ENCODE data around the gene ATP5PB. TPM values are rescaled to one million over a fixed set of nuclear protein-coding genes. Genes with fewer than 3 reads are reported as not detected.

ATP5PB gene
- polyA plus RNA-seq, 1 donor (not counting 4 experiments of a cell fraction or from before 2014, with no cell fraction given): 539 TPM

GRCh38 chr1:111476214-111476613, 26.9 kb downstream of the ATP5PB start:
- no peak for FAIRE-seq
- TF ChIP-seq EZH2 (IDR thresholded peaks at IDR 0.05; ENCODE audit: low read length): no peak
- TF ChIP-seq, protein P1, sequence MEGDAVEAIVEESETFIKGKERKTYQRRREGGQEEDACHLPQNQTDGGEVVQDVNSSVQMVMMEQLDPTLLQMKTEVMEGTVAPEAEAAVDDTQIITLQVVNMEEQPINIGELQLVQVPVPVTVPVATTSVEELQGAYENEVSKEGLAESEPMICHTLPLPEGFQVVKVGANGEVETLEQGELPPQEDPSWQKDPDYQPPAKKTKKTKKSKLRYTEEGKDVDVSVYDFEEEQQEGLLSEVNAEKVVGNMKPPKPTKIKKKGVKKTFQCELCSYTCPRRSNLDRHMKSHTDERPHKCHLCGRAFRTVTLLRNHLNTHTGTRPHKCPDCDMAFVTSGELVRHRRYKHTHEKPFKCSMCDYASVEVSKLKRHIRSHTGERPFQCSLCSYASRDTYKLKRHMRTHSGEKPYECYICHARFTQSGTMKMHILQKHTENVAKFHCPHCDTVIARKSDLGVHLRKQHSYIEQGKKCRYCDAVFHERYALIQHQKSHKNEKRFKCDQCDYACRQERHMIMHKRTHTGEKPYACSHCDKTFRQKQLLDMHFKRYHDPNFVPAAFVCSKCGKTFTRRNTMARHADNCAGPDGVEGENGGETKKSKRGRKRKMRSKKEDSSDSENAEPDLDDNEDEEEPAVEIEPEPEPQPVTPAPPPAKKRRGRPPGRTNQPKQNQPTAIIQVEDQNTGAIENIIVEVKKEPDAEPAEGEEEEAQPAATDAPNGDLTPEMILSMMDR (optimal IDR thresholded peaks at IDR 0.05 in 1 of 3, IDR thresholded peaks at IDR 0.05 in 1 of 3, conservative IDR thresholded peaks at IDR 0.05 in 1 of 3; ENCODE audit: extremely low read depth in 1 of 3, insufficient read depth in 2 of 3, low read length in 3 of 3): no peak
- H3K4me2 ChIP-seq (ENCODE audit: control insufficient read depth, extremely low read depth, insufficient read depth, low read depth, low read length): no peak overlapping the region
- H3K27ac ChIP-seq (ENCODE audit: control insufficient read depth, insufficient read depth, low read length): no peak overlapping the region
- H3K27me3 ChIP-seq (ENCODE audit: control insufficient read depth, extremely low read depth, insufficient read depth, low read length): no peaks in the 10 kb centered on the region
- H3K36me3 ChIP-seq (ENCODE audit: control insufficient read depth in 2 of 2, extremely low read depth in 1 of 2, insufficient read depth in 2 of 2, low read length in 2 of 2): peaks cover 0 to 1% of the 10 kb centered on the region in 2 experiments
- H3K4me3 ChIP-seq (ENCODE audit: control insufficient read depth in 2 of 3, extremely low read depth in 1 of 3, insufficient read depth in 2 of 3, low read depth in 1 of 3, low read length in 3 of 3): no peak overlapping the region
- H3K4me1 ChIP-seq (ENCODE audit: control insufficient read depth, extremely low read depth, insufficient read depth, low read length): no peaks in the 10 kb centered on the region
- no peaks in the 10 kb centered on the region for H4K20me1 ChIP-seq (ENCODE audit: control insufficient read depth, extremely low read depth, insufficient read depth, low read length)
- no peaks in the 10 kb centered on the region for H3K9me1 ChIP-seq (ENCODE audit: control insufficient read depth, extremely low read depth, insufficient read depth, low read length)
- H3K9me3 ChIP-seq (ENCODE audit: control insufficient read depth, low read depth, low read length): no peaks in the 10 kb centered on the region
- no peak for DNase-seq (ENCODE audit: low read depth, low spot score)
- no peak overlapping the region for H2AFZ ChIP-seq (ENCODE audit: control insufficient read depth, low read length)
- H3K79me2 ChIP-seq (ENCODE audit: control insufficient read depth, insufficient read depth, low read length): no peaks in the 10 kb centered on the region
- H3K9ac ChIP-seq (ENCODE audit: control insufficient read depth, extremely low read depth, insufficient read depth, low read length): no peak overlapping the region
- dilution Hi-C loops (cut with MboI; ENCODE audit: extremely low pct_ligation_motif_present, low sequenced_read_pairs): no loop called here

- DNase-seq (ENCODE audit: low read depth, low spot score) (no peak), FAIRE-seq (no peak)
- Histone ChIP-seq H3K9ac (ENCODE audit: control insufficient read depth, extremely low read depth, insufficient read depth, low read length) (no peak overlapping the region), H3K79me2 (ENCODE audit: control insufficient read depth, insufficient read depth, low read length) (no peaks in the 10 kb centered on the region), H2AFZ (ENCODE audit: control insufficient read depth, low read length) (no peak overlapping the region), H3K4me1 (ENCODE audit: control insufficient read depth, extremely low read depth, insufficient read depth, low read length) (no peaks in the 10 kb centered on the region), H3K36me3 (ENCODE audit: control insufficient read depth in 2 of 2, extremely low read depth in 1 of 2, insufficient read depth in 2 of 2, low read length in 2 of 2) (peaks cover 0 to 1% of the 10 kb centered on the region in 2 experiments), H3K4me2 (ENCODE audit: control insufficient read depth, extremely low read depth, insufficient read depth, low read depth, low read length) (no peak overlapping the region), H3K27me3 (ENCODE audit: control insufficient read depth, extremely low read depth, insufficient read depth, low read length) (no peaks in the 10 kb centered on the region), H3K27ac (ENCODE audit: control insufficient read depth, insufficient read depth, low read length) (no peak overlapping the region), H3K9me3 (ENCODE audit: control insufficient read depth, low read depth, low read length) (no peaks in the 10 kb centered on the region), H4K20me1 (ENCODE audit: control insufficient read depth, extremely low read depth, insufficient read depth, low read length) (no peaks in the 10 kb centered on the region), H3K9me1 (ENCODE audit: control insufficient read depth, extremely low read depth, insufficient read depth, low read length) (no peaks in the 10 kb centered on the region), H3K4me3 (ENCODE audit: control insufficient read depth in 2 of 3, extremely low read depth in 1 of 3, insufficient read depth in 2 of 3, low read depth in 1 of 3, low read length in 3 of 3) (no peak overlapping the region)
- TF ChIP-seq EZH2 (IDR thresholded peaks at IDR 0.05; ENCODE audit: low read length): no peak
- TF ChIP-seq, protein P1 (optimal IDR thresholded peaks at IDR 0.05 in 1 of 3, IDR thresholded peaks at IDR 0.05 in 1 of 3, conservative IDR thresholded peaks at IDR 0.05 in 1 of 3; ENCODE audit: extremely low read depth in 1 of 3, insufficient read depth in 2 of 3, low read length in 3 of 3): no peak
- dilution Hi-C loops (cut with MboI; ENCODE audit: extremely low pct_ligation_motif_present, low sequenced_read_pairs): no loop called here
Measured at GRCh38 chr1:111476761-111477309, 27.6 kb downstream of the ATP5PB start.
